Urinary bladder (tissue), 4 donors: ENCODE data around the gene ABR. TPM values are rescaled to one million over a fixed set of nuclear protein-coding genes. Genes with fewer than 3 reads are reported as not detected.
A peak's percentile ranks its signal among the peaks of the same experiment; 100 is the strongest.
"Not testable (repeated sequence)": the region's sequence is repeated elsewhere in the genome, so short reads cannot be mapped to it uniquely, and the experiment has no call there.

ENCODE experiments used
- DNase-seq: peaks from one replicate; pipeline ENCODE4 v3.0.0-alpha.2; 2015; ENCODE audit errors: extremely low spot score
- H3K27ac ChIP-seq: one replicate; pipeline ENCODE4 v1.5.1; 2013; ENCODE audit warnings: low read depth, mild to moderate bottlenecking, moderate library complexity
- H3K36me3 ChIP-seq: one replicate; pipeline ENCODE4 v1.6.1; 2013; ENCODE audit warnings: mild to moderate bottlenecking, moderate library complexity; ENCODE audit not compliant: insufficient read depth
- H3K4me1 ChIP-seq: one replicate; pipeline ENCODE4 v1.6.1; 2013; ENCODE audit warnings: mild to moderate bottlenecking, moderate library complexity; ENCODE audit not compliant: insufficient read depth
- H3K4me3 ChIP-seq: one replicate; pipeline ENCODE4 v1.5.1; 2013; ENCODE audit warnings: low read depth, low read length
- WGBS: extraction: QIAGEN DNeasy Blood & Tissue Kit; methylation state at CpG from one replicate; pipeline ENCODE4 v1.1.7; 2013; 5-methylcytosine and 5-hydroxymethylcytosine counted together
- polyA plus RNA-seq: library from polyadenylated mRNA; stranded (reverse); fragments of 200-250 nt; gene quantifications from one replicate; pipeline ENCODE4 v1.2.3, GENCODE V29; 2013
- total RNA-seq: library from RNA; depleted of rRNA; stranded (reverse); fragments of >200 nt; gene quantifications from one replicate; pipeline ENCODE4 v1.2.3, GENCODE V29; 2014
- donor health status: healthy with polysubstance abuse.
- donor health status: healthy.

ABR gene
- total and polyA plus RNA-seq, 2 donors = 37.1 to 53.9 TPM

DNA sequence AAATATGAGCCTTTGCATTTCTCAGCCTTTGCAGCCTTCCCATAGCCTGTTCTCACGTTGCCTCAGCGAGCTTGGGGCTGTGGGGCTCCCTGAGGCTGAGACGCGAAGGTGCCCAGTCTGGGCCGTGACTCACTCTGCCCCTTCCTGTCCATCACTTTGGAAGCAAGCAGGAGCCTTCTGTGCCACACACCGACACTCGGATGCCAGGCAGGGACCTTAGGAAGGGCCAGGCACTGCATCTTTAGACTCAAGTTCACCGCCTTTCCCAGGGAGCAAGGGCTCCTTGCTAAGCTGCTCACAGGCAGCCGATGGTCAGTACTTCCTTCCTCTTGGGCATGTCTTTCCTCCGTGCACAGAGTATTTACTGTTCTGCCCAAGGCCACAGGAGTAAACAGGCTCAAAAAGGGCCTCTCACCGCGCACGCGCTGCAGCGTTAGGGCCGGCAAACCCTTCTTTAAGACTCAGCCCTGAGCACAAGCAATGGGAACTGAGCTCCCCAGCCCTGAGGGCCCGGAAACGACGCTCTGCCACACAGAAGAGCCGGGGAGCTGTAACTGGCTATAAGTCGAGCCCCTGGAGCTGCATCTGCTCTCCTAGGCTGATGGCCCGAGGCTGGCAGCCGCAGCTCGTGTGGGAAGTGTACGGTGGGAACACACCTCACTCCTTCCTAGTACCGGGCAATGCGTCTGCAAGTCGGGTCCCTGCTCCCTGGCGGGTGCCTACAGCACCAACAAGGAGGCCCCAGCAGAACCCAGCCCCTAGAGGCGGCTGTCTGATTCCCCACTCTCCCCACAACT, 175.6 kb downstream of the ABR start:
- Histone ChIP-seq H3K4me3 (no peak overlapping the region), H3K4me1 (no peaks in the 10 kb centered on the region), H3K27ac (no peak overlapping the region), H3K36me3 (no peaks in the 10 kb centered on the region)
- no peak for DNase-seq
- 64% methylated on average over 30 of the region's 30 CpGs for WGBS

DNA sequence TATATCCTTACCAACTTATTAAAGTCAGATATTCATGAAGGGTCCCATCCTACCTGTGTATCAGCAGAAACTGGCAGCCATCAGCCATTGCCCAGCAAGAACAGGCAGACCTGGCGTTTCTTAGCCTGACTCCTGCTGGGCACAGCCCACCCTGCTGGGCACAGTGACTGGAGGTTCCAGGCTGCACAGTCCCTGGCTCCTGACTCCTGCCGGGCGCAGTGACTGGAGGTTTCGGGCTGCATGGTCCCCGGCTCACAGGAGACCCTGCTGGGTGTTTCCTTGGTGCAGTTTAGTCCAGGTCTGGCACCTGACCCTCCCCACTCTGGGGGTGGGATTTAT, 176.2 kb downstream of the ABR start:
- DNase-seq = no peak
- WGBS = 74% methylated on average over 5 of the region's 5 CpGs
- Histone ChIP-seq H3K4me1 (no peaks in the 10 kb centered on the region), H3K27ac (no peak overlapping the region), H3K36me3 (no peaks in the 10 kb centered on the region), H3K4me3 (no peak overlapping the region)

DNA sequence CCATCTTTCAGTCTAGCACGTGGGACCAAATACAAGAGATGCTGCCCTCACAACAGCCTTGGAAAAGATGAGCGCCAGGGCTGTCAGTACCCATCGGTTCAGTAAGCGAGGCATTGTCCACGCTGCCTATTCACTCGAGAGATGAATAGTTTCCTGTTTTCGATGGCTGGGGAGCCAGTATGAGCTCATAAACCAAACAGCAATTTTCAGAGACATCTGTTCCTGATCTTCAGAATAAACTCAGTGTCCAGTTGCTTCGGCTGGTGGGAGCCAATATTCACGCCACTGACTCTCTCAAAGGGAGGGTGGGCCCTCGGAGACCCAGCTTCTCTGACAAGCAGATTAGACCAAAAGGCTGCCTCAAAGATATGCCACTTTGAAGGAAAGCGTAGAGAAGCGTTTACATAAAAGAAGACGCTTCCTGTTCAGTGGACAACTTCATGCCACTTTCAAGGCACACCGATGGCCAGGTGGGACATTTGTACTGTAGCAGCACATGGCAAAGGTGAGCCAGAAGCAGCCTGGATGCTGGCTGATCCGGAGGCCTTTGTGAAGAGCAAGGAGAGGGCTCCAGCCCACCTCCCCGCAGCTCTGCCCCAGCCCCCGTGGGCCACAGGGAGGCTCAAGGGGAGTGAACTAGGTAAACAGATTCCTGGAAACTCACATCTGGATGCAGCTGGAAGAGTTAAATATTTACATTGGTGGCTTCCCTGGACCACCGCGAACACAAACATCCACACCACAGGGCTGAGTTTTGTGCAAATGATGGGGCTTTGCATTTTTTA, 176.8 kb downstream of the ABR start:
- no peaks in the 10 kb centered on the region for H3K36me3 ChIP-seq
- no peaks in the 10 kb centered on the region for H3K4me1 ChIP-seq
- H3K4me3 ChIP-seq = no peak overlapping the region
- H3K27ac ChIP-seq = peak overlapping the region; percentile 33
- no peak for DNase-seq
- 41% methylated on average over 19 of the region's 19 CpGs for WGBS

- H3K27ac ChIP-seq = peak overlapping the region; percentile 33
- no peak overlapping the region for H3K4me3 ChIP-seq
- H3K36me3 ChIP-seq = no peaks in the 10 kb centered on the region
- 43% methylated on average over 4 of the region's 4 CpGs for WGBS
- DNase-seq = no peak
- H3K4me1 ChIP-seq = no peaks in the 10 kb centered on the region
Measured at GRCh38 chr17:1002412-1002753, 177.4 kb downstream of the ABR start.

DNA sequence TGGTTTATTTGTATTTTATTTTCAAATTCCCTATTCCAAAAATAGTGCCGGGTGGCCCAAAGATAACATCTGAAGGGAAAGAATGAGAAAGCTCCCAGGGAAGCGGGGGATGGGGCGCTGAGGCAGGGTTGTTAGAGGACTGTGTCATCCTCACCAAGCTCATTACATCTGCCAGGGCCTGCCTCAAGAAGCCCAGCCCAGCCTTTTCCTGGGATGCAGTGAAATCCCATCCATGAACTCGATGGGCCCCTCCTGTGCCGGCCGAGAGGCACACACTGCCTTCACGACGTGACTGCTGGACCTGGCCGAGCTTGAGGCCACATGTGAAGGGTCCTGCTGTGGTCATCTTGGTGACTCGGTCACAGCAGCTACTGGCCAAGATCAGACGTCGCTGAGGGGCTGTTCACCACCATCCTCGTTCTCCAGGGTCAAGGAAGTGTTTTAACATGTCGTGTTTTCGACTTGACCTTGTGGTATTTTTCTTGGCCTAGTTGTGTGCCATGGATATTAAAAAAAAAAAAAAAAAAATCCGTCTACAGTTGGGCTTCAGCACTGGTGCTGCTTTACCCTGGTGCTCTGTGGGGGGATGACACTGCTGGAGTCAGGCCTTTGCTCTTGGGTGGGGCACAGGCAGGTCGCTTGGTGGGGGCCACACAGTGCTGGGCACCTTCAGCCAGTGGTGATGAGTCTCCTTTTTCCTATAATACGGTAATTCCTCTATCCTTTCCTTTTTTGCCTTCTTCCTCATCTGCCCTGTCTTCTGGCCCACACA, 178.0 kb downstream of the ABR start:
- DNase-seq = no peak
- H3K27ac ChIP-seq = peak overlapping the region; percentile 33
- no peaks in the 10 kb centered on the region for H3K36me3 ChIP-seq
- no peak overlapping the region for H3K4me3 ChIP-seq
- H3K4me1 ChIP-seq = no peaks in the 10 kb centered on the region
- WGBS = 55% methylated on average over 18 of the region's 18 CpGs

DNA sequence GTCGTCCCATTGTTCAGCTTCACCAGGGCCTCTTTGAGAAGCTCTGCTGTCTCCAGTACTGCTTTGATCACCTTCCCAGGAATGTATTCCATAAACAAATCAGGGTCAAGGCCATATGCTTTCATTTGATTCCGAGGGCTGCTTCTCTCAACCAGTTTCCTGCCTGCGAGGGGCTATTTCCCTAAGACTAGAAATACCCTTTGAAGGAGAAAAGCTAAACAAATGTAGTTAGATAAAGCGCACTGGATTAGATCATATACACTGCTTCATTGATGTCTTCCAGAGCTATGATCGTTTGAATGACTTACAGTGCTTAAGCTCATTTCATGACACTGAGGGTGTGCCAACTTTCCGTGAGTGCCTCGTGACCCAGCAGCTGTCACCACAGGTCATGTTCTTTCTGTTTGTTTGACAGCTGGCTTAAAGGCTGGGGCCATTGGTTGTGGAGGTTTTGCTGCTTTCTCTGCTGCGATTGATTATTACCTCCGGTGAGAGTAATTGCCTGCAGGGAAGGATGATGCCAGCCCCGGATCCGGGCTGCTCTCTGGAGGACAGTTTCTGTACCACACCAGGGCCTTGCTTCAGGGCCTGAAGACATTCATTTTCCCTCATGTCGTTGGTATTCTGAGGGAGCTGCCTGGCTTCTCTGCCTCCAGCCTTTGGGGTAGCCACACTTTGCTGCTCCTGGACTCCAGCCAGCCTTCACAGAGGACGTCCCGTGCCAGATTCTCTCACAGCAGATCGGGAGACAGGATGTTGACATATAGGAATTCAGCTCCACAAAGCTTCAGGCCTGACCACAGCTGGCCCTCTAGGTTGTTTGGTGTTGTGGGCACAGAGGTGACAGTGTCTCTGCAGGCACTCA, 179.0 kb downstream of the ABR start:
- Histone ChIP-seq H3K27ac (no peak overlapping the region), H3K4me3 (no peak overlapping the region), H3K4me1 (no peaks in the 10 kb centered on the region), H3K36me3 (no peaks in the 10 kb centered on the region)
- no peak for DNase-seq
- 29% methylated on average over 15 of the region's 15 CpGs for WGBS

DNA sequence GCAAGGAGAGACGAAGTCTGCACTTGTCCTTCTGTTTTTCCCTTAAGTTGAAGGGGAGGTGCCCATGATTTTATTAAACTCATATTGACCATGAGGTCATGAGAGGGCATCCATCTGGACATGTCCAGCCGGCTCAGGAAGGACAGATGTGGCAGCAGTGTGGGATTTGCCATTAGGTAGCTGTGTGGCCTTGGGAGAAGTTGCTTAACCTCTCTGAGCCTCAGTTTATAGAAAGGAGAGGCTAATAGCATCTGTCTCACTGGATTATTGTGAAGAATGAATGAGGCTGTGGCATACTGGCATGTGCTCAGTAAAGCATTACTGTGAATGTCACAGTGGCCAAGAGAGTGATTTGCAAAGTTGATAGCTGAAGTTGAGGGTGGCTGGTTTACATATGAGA, 181.7 kb downstream of the ABR start:
- no peak for DNase-seq
- Histone ChIP-seq H3K36me3 (no peaks in the 10 kb centered on the region), H3K4me3 (no peak overlapping the region), H3K27ac (no peak overlapping the region), H3K4me1 (no peaks in the 10 kb centered on the region)
- 39% methylated on average over 2 of the region's 2 CpGs for WGBS

GRCh38 chr17:996554-997344, 183.0 kb downstream of the ABR start, which contains the start of gene TIMM22:
TSS of gene TIMM22 (plus strand) at chr17:997129. CDS start at chr17:997143, 14 bp downstream.
- DNase-seq = peak; percentile 92
- Histone ChIP-seq H3K4me3 (peak within 1 kb of the TSS; percentile 85), H3K27ac (no peak within 1 kb of the TSS), H3K36me3 (no peaks in the 10 kb centered on the region), H3K4me1 (no peaks in the 10 kb centered on the region)
- under 1% methylated on average over 71 of the region's 71 CpGs for WGBS

GRCh38 chr17:995324-995723, 184.5 kb downstream of the ABR start:
- H3K4me1 ChIP-seq, DNase-seq, H3K27ac ChIP-seq, H3K36me3 ChIP-seq, H3K4me3 ChIP-seq: not testable (repeated sequence)
- 88% methylated on average over 8 of the region's 8 CpGs for WGBS

DNA sequence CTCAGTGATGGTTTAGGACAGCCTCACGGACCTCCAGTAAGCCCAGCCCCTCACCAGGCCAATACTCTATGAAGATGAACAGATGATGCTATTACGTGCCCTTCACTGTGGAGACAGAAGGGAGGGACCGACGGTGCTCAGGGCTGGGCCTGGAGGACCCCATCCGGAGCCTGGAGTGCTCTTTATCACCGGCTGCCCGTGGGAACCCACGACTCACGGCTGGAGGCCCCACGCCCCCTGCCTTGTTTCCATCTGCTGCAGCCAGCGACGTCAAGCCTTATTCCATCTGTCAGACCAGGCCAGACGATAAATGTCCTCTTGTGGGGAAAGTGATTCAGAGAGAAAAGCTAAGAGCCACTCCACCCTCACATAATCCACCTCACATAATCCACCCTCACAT, 186.8 kb downstream of the ABR start:
- 47% methylated on average over 13 of the region's 13 CpGs for WGBS

DNA sequence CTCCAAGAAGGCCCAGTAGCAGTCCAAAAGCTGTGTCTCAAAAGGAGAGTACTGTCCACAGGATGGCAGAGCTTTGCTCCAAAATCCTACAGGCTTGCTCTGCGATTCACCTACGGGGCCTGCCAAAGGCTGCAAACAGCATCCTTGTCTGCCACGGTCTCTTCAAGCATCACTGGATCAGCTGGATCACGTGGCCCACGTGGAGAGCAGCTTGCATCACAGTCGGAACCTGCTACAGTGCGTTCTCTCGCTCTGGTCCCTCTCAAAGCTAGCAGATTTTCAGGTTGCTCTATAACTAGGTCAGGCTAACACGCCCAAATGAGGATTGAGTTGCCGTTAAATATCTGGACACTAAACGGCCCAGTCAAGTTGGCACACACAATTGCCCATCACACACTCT, 191.2 kb downstream of the ABR start:
- WGBS = 87% methylated on average over 11 of the region's 11 CpGs
- Histone ChIP-seq H3K4me1 (no peaks in the 10 kb centered on the region), H3K4me3 (no peak overlapping the region), H3K27ac (no peak overlapping the region), H3K36me3 (no peaks in the 10 kb centered on the region)
- no peak for DNase-seq

More for the DNA sequence above, 186.8 kb downstream of the ABR start:
- Histone ChIP-seq H3K36me3 (no peaks in the 10 kb centered on the region), H3K27ac (no peak overlapping the region), H3K4me3 (no peak overlapping the region), H3K4me1 (no peaks in the 10 kb centered on the region)
- DNase-seq = no peak

GRCh38 chr17:987931-988330, 191.8 kb downstream of the ABR start:
- no peak for DNase-seq
- WGBS = 93% methylated on average over 15 of the region's 15 CpGs
- Histone ChIP-seq H3K4me3 (no peak overlapping the region), H3K27ac (no peak overlapping the region), H3K36me3 (no peaks in the 10 kb centered on the region), H3K4me1 (no peaks in the 10 kb centered on the region)
